K562 (cell line): ENCODE data around the gene CD207. TPM values are rescaled to one million over a fixed set of nuclear protein-coding genes. Genes with fewer than 3 reads are reported as not detected.

ENCODE experiments used
- ATAC-seq: fragments of 200-7000 bp; cut with Tn5 transposase; 3 replicates; pipeline ENCODE4 v1.9.1; 2020; ENCODE audit warnings: moderate library complexity
- BruUV-seq: library from RNA; stranded (reverse); fragments of 400-500 nt; replicated peaks from 2 replicates; lab custom pipeline; 2021; lab: Mats Ljungman, UMichigan
- CTCF ChIA-PET: fragments of 300-600 bp; formaldehyde crosslinking; extraction: SDS; loops from one replicate; lab custom pipeline; 2021; ENCODE audit warnings: low intra/inter-chr PET ratio; lab: Yijun Ruan, JAX
- POLR2A ChIA-PET: fragments of 300-600, 350-650 bp; sonication (Branson Sonifier 250); formaldehyde crosslinking; extraction: SDS; loops from one replicate; lab custom pipeline; 2021; ENCODE audit warnings: antibody characterized with exemption, inconsistent platforms; lab: Yijun Ruan, JAX
- DNase-seq, 4 experiments: peaks; one replicate each; pipeline versions ENCODE4 v3.0.0 to v3.0.0-alpha.2; 2011 to 2018; ENCODE audit warnings: low spot score in 3 of 4, mixed read lengths in 3 of 4; ENCODE audit errors: extremely low read depth in 1 of 4
- FAIRE-seq: peaks from 2 replicates; lab custom pipeline; 2011; peaks lifted over from hg19 to GRCh38; lab: Jason Lieb, UNC
- H2AFZ ChIP-seq: 2 replicates; pipeline ENCODE4 v1.6.0; 2011; ENCODE audit warnings: low read depth, low read length, control low read depth, inconsistent platforms
- H3K27ac ChIP-seq: fragments of 200-600 bp; 3 replicates; pipeline ENCODE4 v1.8.0; 2011; ENCODE audit warnings: low read depth, mild to moderate bottlenecking, control low read depth, inconsistent platforms, low read length, moderate library complexity, mixed read lengths; ENCODE audit errors: extremely low read depth
- H3K27me3 ChIP-seq, 2 experiments: fragments of 300-600 bp in 1 of 2; 2 replicates in 1 of 2; 3 replicates in 1 of 2; pipeline versions ENCODE4 v1.6.0 to v1.8.0; 2011; ENCODE audit warnings: inconsistent platforms in 2 of 2, low read length in 2 of 2, mild to moderate bottlenecking in 1 of 2, mixed read lengths in 1 of 2, moderate library complexity in 1 of 2; ENCODE audit not compliant: control insufficient read depth in 2 of 2, insufficient read depth in 2 of 2
- H3K36me3 ChIP-seq: fragments of 300-600 bp; 3 replicates; pipeline ENCODE4 v1.8.0; 2011; ENCODE audit warnings: mild to moderate bottlenecking, low read length, inconsistent platforms; ENCODE audit not compliant: control insufficient read depth, insufficient read depth
- H3K4me1 ChIP-seq, 2 experiments: fragments of 200-600 bp in 1 of 2; replicated peaks in 1 of 2; 2 replicates in 1 of 2; 3 replicates in 1 of 2; pipeline versions ENCODE4 v1.5.1 to v1.8.0; 2011; ENCODE audit warnings: inconsistent platforms in 2 of 2, low read length in 2 of 2, mild to moderate bottlenecking in 1 of 2, mixed read lengths in 1 of 2, moderate library complexity in 1 of 2; ENCODE audit not compliant: control insufficient read depth in 2 of 2, insufficient read depth in 2 of 2
- H3K4me2 ChIP-seq: 2 replicates; pipeline ENCODE4 v1.6.1; 2011; ENCODE audit warnings: low read length, control low read depth, inconsistent platforms, mixed read lengths; ENCODE audit not compliant: insufficient read depth
- H3K4me3 ChIP-seq: fragments of 200-600 bp; sonication (generic), shearing (Covaris generic); 2 replicates; pipeline ENCODE4 v1.5.1; 2016; ENCODE audit warnings: control low read depth, inconsistent platforms
- H3K79me2 ChIP-seq: fragments of 200-600 bp; 3 replicates; pipeline ENCODE4 v1.8.0; 2011; ENCODE audit warnings: low read length, inconsistent platforms; ENCODE audit not compliant: control insufficient read depth, insufficient read depth
- H3K9ac ChIP-seq, 2 experiments: 2 replicates each; pipeline versions ENCODE4 v1.6.0 to v1.6.1; 2011; ENCODE audit warnings: low read depth in 2 of 2, low read length in 2 of 2, control low read depth in 1 of 2, inconsistent platforms in 1 of 2, mild to moderate bottlenecking in 1 of 2, mixed read lengths in 1 of 2; ENCODE audit not compliant: insufficient read depth in 1 of 2
- H3K9me1 ChIP-seq: one replicate; pipeline ENCODE4 v1.6.0; 2011; ENCODE audit warnings: inconsistent platforms, mild to moderate bottlenecking, low read length, moderate library complexity; ENCODE audit not compliant: control insufficient read depth, insufficient read depth
- H3K9me3 ChIP-seq: replicated peaks from 2 replicates; pipeline ENCODE4 v1.5.1; 2011; ENCODE audit warnings: low read depth, low read length, inconsistent platforms; ENCODE audit not compliant: control insufficient read depth, insufficient read depth
- H4K20me1 ChIP-seq: replicated peaks from 2 replicates; pipeline ENCODE4 v1.6.1; 2011; ENCODE audit warnings: low read length, inconsistent platforms, mixed read lengths; ENCODE audit not compliant: control insufficient read depth, insufficient read depth
- ETS2 ChIP-seq: IDR thresholded peaks from 2 replicates; pipeline ENCODE4 v1.6.1; 2016; ENCODE audit warnings: borderline replicate concordance, missing genetic modification characterization, mild to moderate bottlenecking, moderate library complexity, missing compliant biosample characterization; ENCODE audit not compliant: poor library complexity, severe bottlenecking
- HDAC3 ChIP-seq: fragments of 450-650 bp; IDR thresholded peaks from 2 replicates; pipeline ENCODE4 v1.6.1; 2018; ENCODE audit warnings: borderline replicate concordance, mild to moderate bottlenecking, moderate library complexity; ENCODE audit not compliant: partially characterized antibody
- HNRNPUL1 ChIP-seq: fragments of 200-400 bp; formaldehyde crosslinking; IDR thresholded peaks from 2 replicates; pipeline ENCODE4 v1.6.1; 2017; ENCODE audit warnings: low read length
- NFIC ChIP-seq: fragments of 450-650 bp; IDR thresholded peaks from 2 replicates; pipeline ENCODE4 v1.6.1; 2017; ENCODE audit warnings: mild to moderate bottlenecking, inconsistent platforms
- TARDBP ChIP-seq: fragments of 450-650 bp; IDR thresholded peaks from 2 replicates; pipeline ENCODE4 v1.6.1; 2016
- TBP ChIP-seq: optimal IDR thresholded peaks from 2 replicates; pipeline ENCODE3; 2011; ENCODE audit warnings: low read depth, low read length, improper control_type of control experiment
- WGBS: fragments of 100-300 bp; shearing (Covaris generic); methylation state at CpG from one replicate; pipeline ENCODE4 v1.1.6; 2016; ENCODE audit warnings: low coverage, mixed read lengths; ENCODE audit not compliant: insufficient coverage; ENCODE audit errors: missing lambda C conversion rate; 5-methylcytosine and 5-hydroxymethylcytosine counted together
- in situ Hi-C: fragments of 300-500 bp; cut with MboI; formaldehyde crosslinking; loops from 4 replicates; pipeline ENCODE4 v1.15.0; 2018; ENCODE audit warnings: inconsistent platforms, mixed read lengths
- intact Hi-C: fragments of 100-400 bp; cut with micrococcal nuclease; formaldehyde crosslinking; loops from 2 replicates; pipeline ENCODE4 v1.14.2; 2022
- polyA plus RNA-seq, 8 experiments: library from polyadenylated mRNA; depleted of rRNA in 4 of 8; stranded (reverse) in 5 of 8; unstranded in 3 of 8; fragments of >200 nt; fragmentation: Nextera tagmentation in 2 of 8; fragmentation: Illumina TruSeq in 1 of 8; extraction: Ambion mirVana in 2 of 8; extraction: Trizol in 1 of 8; gene quantifications; 2 replicates each; pipeline versions ENCODE4 v1.2.1 to v1.2.3, GENCODE V29; 2011 to 2014; ENCODE audit warnings: inconsistent platforms in 1 of 8, missing spikeins in 1 of 8
- total RNA-seq, 7 experiments: library from RNA; depleted of rRNA in 6 of 7; stranded (reverse); fragments of >200 nt in 6 of 7; fragmentation: Illumina TruSeq in 2 of 7; extraction: Trizol in 2 of 7; gene quantifications; 2 replicates each; pipeline versions ENCODE4 v1.2.1 to v1.2.3, GENCODE V29; 2011 to 2021; ENCODE audit warnings: low replicate concordance in 1 of 7
- TF ChIP-seq, protein P1 (sequence below): fragments of 250-450 bp; sonication (Bioruptor Pico); IDR thresholded peaks from 2 replicates; pipeline ENCODE4 v1.6.1; 2021; ENCODE audit warnings: mild to moderate bottlenecking
- TF ChIP-seq, protein P2 (sequence below): fragments of 450-650 bp; IDR thresholded peaks from one replicate; pipeline ENCODE4 v1.6.1; 2018; ENCODE audit warnings: mild to moderate bottlenecking, moderate library complexity; ENCODE audit not compliant: partially characterized antibody
- TF ChIP-seq, protein P3 (sequence below): fragments of 250-450 bp; sonication (Bioruptor Pico); IDR thresholded peaks from 2 replicates; pipeline ENCODE4 v1.5.0; 2021; ENCODE audit warnings: mild to moderate bottlenecking, borderline replicate concordance
- TF ChIP-seq, protein P4 (sequence below), 2 experiments: fragments of 450-650 bp in 1 of 2; IDR thresholded peaks; 2 replicates each; pipeline ENCODE4 v1.6.1; 2011 to 2017; ENCODE audit warnings: low read depth in 2 of 2, antibody characterized with exemption in 1 of 2, borderline replicate concordance in 1 of 2, low read length in 1 of 2, mild to moderate bottlenecking in 1 of 2, mixed read lengths in 1 of 2; ENCODE audit not compliant: control insufficient read depth in 1 of 2
- TF ChIP-seq, protein P5 (sequence below): fragments of 450-650 bp; formaldehyde crosslinking; IDR thresholded peaks from 2 replicates; pipeline ENCODE4 v1.4.0; 2020; ENCODE audit warnings: mild to moderate bottlenecking, moderate library complexity

CD207 gene
- total and polyA plus RNA-seq, 9 of the 15 experiments (the other 6 are each of a cell fraction or from before 2014, with no cell fraction given): not detected

DNA sequence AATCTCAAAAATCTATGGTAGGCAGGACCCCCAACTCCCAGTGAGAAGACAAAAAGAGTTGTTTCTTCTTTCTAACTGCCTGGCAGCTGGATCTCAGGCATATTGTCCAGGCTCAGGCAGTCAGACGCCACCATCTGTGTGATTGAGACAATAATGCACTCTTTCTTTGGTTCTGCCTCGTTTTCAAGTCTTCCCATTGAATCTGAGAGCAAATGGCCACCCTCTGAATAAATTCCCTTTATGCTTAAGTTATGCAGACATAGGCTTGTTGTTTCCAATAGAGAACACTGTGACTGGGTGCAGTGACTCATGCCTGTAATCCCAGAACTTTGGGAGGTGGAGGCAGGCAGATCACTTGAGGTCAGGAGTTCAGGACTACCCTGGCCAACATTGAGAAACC is 15.3 kb upstream of the CD207 start:
- ATAC-seq: no peak
- TF ChIP-seq, protein P1, sequence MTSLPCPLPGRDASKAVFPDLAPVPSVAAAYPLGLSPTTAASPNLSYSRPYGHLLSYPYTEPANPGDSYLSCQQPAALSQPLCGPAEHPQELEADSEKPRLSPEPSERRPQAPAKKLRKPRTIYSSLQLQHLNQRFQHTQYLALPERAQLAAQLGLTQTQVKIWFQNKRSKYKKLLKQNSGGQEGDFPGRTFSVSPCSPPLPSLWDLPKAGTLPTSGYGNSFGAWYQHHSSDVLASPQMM: no peak
- TF ChIP-seq, protein P2, sequence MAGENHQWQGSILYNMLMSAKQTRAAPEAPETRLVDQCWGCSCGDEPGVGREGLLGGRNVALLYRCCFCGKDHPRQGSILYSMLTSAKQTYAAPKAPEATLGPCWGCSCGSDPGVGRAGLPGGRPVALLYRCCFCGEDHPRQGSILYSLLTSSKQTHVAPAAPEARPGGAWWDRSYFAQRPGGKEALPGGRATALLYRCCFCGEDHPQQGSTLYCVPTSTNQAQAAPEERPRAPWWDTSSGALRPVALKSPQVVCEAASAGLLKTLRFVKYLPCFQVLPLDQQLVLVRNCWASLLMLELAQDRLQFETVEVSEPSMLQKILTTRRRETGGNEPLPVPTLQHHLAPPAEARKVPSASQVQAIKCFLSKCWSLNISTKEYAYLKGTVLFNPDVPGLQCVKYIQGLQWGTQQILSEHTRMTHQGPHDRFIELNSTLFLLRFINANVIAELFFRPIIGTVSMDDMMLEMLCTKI: no peak
- no peak for TF ChIP-seq HNRNPUL1
- no peak for TF ChIP-seq NFIC
- TF ChIP-seq, protein P3, sequence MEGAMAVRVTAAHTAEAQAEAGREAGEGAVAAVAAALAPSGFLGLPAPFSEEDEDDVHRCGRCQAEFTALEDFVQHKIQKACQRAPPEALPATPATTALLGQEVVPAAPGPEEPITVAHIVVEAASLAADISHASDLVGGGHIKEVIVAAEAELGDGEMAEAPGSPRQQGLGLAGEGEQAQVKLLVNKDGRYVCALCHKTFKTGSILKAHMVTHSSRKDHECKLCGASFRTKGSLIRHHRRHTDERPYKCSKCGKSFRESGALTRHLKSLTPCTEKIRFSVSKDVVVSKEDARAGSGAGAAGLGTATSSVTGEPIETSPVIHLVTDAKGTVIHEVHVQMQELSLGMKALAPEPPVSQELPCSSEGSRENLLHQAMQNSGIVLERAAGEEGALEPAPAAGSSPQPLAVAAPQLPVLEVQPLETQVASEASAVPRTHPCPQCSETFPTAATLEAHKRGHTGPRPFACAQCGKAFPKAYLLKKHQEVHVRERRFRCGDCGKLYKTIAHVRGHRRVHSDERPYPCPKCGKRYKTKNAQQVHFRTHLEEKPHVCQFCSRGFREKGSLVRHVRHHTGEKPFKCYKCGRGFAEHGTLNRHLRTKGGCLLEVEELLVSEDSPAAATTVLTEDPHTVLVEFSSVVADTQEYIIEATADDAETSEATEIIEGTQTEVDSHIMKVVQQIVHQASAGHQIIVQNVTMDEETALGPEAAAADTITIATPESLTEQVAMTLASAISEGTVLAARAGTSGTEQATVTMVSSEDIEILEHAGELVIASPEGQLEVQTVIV: no peak
- TF ChIP-seq TBP: no peak
- TF ChIP-seq ETS2 (tag): no peak
- no peak for TF ChIP-seq TARDBP
- TF ChIP-seq, protein P4, sequence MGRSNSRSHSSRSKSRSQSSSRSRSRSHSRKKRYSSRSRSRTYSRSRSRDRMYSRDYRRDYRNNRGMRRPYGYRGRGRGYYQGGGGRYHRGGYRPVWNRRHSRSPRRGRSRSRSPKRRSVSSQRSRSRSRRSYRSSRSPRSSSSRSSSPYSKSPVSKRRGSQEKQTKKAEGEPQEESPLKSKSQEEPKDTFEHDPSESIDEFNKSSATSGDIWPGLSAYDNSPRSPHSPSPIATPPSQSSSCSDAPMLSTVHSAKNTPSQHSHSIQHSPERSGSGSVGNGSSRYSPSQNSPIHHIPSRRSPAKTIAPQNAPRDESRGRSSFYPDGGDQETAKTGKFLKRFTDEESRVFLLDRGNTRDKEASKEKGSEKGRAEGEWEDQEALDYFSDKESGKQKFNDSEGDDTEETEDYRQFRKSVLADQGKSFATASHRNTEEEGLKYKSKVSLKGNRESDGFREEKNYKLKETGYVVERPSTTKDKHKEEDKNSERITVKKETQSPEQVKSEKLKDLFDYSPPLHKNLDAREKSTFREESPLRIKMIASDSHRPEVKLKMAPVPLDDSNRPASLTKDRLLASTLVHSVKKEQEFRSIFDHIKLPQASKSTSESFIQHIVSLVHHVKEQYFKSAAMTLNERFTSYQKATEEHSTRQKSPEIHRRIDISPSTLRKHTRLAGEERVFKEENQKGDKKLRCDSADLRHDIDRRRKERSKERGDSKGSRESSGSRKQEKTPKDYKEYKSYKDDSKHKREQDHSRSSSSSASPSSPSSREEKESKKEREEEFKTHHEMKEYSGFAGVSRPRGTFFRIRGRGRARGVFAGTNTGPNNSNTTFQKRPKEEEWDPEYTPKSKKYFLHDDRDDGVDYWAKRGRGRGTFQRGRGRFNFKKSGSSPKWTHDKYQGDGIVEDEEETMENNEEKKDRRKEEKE (IDR thresholded peaks at IDR 0.05; ENCODE audit: borderline replicate concordance in 1 of 2, control insufficient read depth in 1 of 2, low read depth in 2 of 2, low read length in 1 of 2): no peak
- TF ChIP-seq HDAC3: no peak
- TF ChIP-seq, protein P5, sequence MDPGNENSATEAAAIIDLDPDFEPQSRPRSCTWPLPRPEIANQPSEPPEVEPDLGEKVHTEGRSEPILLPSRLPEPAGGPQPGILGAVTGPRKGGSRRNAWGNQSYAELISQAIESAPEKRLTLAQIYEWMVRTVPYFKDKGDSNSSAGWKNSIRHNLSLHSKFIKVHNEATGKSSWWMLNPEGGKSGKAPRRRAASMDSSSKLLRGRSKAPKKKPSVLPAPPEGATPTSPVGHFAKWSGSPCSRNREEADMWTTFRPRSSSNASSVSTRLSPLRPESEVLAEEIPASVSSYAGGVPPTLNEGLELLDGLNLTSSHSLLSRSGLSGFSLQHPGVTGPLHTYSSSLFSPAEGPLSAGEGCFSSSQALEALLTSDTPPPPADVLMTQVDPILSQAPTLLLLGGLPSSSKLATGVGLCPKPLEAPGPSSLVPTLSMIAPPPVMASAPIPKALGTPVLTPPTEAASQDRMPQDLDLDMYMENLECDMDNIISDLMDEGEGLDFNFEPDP (CRISPR knock-in tag): no peak

More for the DNA sequence above, 15.3 kb upstream of the CD207 start:
- 0% methylated on average over 2 of the region's 2 CpGs for WGBS
- Histone ChIP-seq H3K79me2 (no peaks in the 10 kb centered on the region), H2AFZ (no peak overlapping the region), H3K36me3 (no peaks in the 10 kb centered on the region), H3K9ac (no peak overlapping the region), H3K27ac (no peak overlapping the region), H3K4me2 (no peak overlapping the region), H4K20me1 (no peaks in the 10 kb centered on the region), H3K4me1 (no peaks in the 10 kb centered on the region), H3K9me1 (no peaks in the 10 kb centered on the region), H3K4me3 (no peak overlapping the region), H3K27me3 (peaks cover 3 to 11% of the 10 kb centered on the region in 2 experiments; a peak in 2 of 5 replicates), H3K9me3 (no peaks in the 10 kb centered on the region)
- FAIRE-seq: no peak
- BruUV-seq: no TSS peak
- in situ Hi-C loops (no loop called here), intact Hi-C loops (no loop called here)
- no peak for DNase-seq
- ChIA-PET CTCF (no interaction called here), POLR2A (interaction anchor here (1.1 kb wide), 1 partner anchor 10 kb away, joined by 3 read pairs; no protein-coding TSS in a partner anchor)
